ENCODE data around the gene ABHD17C. TPM values are rescaled to one million over a fixed set of nuclear protein-coding genes. Genes with fewer than 3 reads are reported as not detected.

The ABHD17C gene
- total RNA-seq, 2 donors from 2014 or later = 3.6 to 5.3 TPM

GRCh38 chr15:80774486-80774885 lies 79.4 kb downstream of the ABHD17C start:
- TF ChIP-seq CTCF (IDR thresholded peaks at IDR 0.05) (no peak), POLR2A (IDR thresholded peaks at IDR 0.05) (no peak)
- ATAC-seq (no peak), DNase-seq (no peak)
- H3K36me3 ChIP-seq (replicated peaks in 1 of 2; ENCODE audit: insufficient read depth in 1 of 2, low read depth in 2 of 2) = no peaks in the 10 kb centered on the region
- 17 to 35% methylated on average over 1 of the region's 1 CpG for WGBS, 2 donors
- H3K27ac ChIP-seq = no peak overlapping the region
- peaks cover 10% of the 10 kb centered on the region for H3K4me1 ChIP-seq
- H3K4me3 ChIP-seq = no peak overlapping the region
- intact Hi-C loops (cut with DNase I) = loop anchor here (5.0 kb wide), 1 partner anchor 322 kb away; no protein-coding TSS in a partner anchor
- H3K27me3 ChIP-seq = peaks cover 0 to 7% of the 10 kb centered on the region in 2 donors
- H3K9me3 ChIP-seq = no peaks in the 10 kb centered on the region

DNA sequence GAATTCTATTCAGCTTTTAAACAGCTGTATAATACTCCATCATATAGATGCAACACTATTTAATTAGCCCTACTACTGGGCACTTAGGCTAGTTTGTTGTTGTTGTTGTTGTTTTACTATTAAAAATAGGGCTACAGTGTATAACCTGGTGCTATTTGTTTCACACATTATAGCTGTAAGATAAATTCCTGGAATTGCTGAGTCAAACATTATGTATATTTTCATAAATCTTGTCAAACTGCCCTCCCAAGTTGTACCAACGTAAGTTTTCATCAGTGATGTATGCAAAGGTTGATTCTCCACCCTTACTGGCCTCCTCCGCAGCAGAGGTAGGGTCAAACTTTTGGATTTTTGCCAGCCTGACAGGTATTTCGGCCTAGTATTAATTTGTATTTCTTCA lies 80.2 kb downstream of the ABHD17C start:
- 91 to 95% methylated on average over 3 of the region's 3 CpGs for WGBS, 2 donors
- no peaks in the 10 kb centered on the region for H3K36me3 ChIP-seq (replicated peaks in 1 of 2; ENCODE audit: insufficient read depth in 1 of 2, low read depth in 2 of 2)
- H3K4me3 ChIP-seq = no peak overlapping the region
- no peak overlapping the region for H3K27ac ChIP-seq
- H3K4me1 ChIP-seq = peaks cover 18% of the 10 kb centered on the region
- intact Hi-C loops (cut with DNase I) = no loop called here
- H3K27me3 ChIP-seq = peaks cover 0 to 13% of the 10 kb centered on the region in 2 donors
- TF ChIP-seq CTCF (IDR thresholded peaks at IDR 0.05) (no peak), POLR2A (IDR thresholded peaks at IDR 0.05) (no peak)
- no peak for DNase-seq
- no peaks in the 10 kb centered on the region for H3K9me3 ChIP-seq
- no peak for ATAC-seq

GRCh38 chr15:80776420-80777045 lies 81.4 kb downstream of the ABHD17C start:
- H3K4me1 ChIP-seq = peaks cover 22% of the 10 kb centered on the region
- no peak overlapping the region for H3K4me3 ChIP-seq
- TF ChIP-seq POLR2A (IDR thresholded peaks at IDR 0.05) (no peak), CTCF (IDR thresholded peaks at IDR 0.05) (peak; percentile 74 to 90 (median 86))
- ATAC-seq = peak; percentile 68
- H3K9me3 ChIP-seq = no peaks in the 10 kb centered on the region
- H3K27ac ChIP-seq = no peak overlapping the region
- peak; percentile 80 to 83 (median 82) for DNase-seq
- H3K36me3 ChIP-seq (replicated peaks in 1 of 2; ENCODE audit: insufficient read depth in 1 of 2, low read depth in 2 of 2) = no peaks in the 10 kb centered on the region
- 22 to 44% methylated on average over 3 to 5 of the region's 5 CpGs for WGBS, 2 donors
- peaks cover 0 to 13% of the 10 kb centered on the region in 2 donors for H3K27me3 ChIP-seq
- intact Hi-C loops (cut with DNase I) = no loop called here

- Histone ChIP-seq H3K9me3 (no peaks in the 10 kb centered on the region), H3K27ac (no peak overlapping the region), H3K4me3 (no peak overlapping the region), H3K4me1 (peaks cover 22% of the 10 kb centered on the region), H3K27me3 (peaks cover 0 to 13% of the 10 kb centered on the region in 2 donors), H3K36me3 (replicated peaks in 1 of 2; ENCODE audit: insufficient read depth in 1 of 2, low read depth in 2 of 2) (no peaks in the 10 kb centered on the region)
- WGBS, 2 donors = 51 to 60% methylated on average over 8 of the region's 8 CpGs
- ATAC-seq (no peak), DNase-seq (peak in 1 of 4 donors; percentile 36)
- TF ChIP-seq CTCF (IDR thresholded peaks at IDR 0.05) (no peak), POLR2A (IDR thresholded peaks at IDR 0.05) (no peak)
- intact Hi-C loops (cut with DNase I) = no loop called here
These were observed 82.0 kb downstream of the ABHD17C start for GRCh38 chr15:80777137-80777536.
